Activated CD4-positive, alpha-beta T cell treated with anti-CD3 and anti-CD28 coated beads for 36 hours (primary cell): Measurements from ENCODE around the gene FREM1. TPM values are rescaled to one million over a fixed set of nuclear protein-coding genes. Genes with fewer than 3 reads are reported as not detected.
A peak's percentile ranks its signal among the peaks of the same experiment; 100 is the strongest.

Experiments used
- ATAC-seq: fragments of 200-7000 bp; cut with Tn5 transposase; one replicate; pipeline ENCODE4 v1.10.0; 2021; ENCODE audit warnings: mild to moderate bottlenecking, moderate library complexity
- CTCF ChIA-PET: fragments of 350-600 bp; sonication (Branson Sonifier 250); formaldehyde crosslinking; loops from one replicate; lab custom pipeline; 2021; ENCODE audit warnings: antibody characterized with exemption; lab: Charles Lee
- POLR2A ChIA-PET: fragments of 350-600 bp; sonication (Branson Sonifier 250); formaldehyde crosslinking; loops from one replicate; lab custom pipeline; 2021; ENCODE audit warnings: antibody characterized with exemption, inconsistent platforms; lab: Charles Lee
- DNase-seq: peaks from one replicate; pipeline ENCODE4 v3.0.0-alpha.2; 2020
- H3K27ac Mint-ChIP-seq: one replicate; pipeline ENCODE4 v1.8.0; 2021; ENCODE audit warnings: mixed read lengths
- H3K27me3 Mint-ChIP-seq: one replicate; pipeline ENCODE4 v1.8.0; 2021; ENCODE audit warnings: mixed read lengths
- H3K36me3 Mint-ChIP-seq: one replicate; pipeline ENCODE4 v1.8.0; 2021; ENCODE audit warnings: low read depth, mixed read lengths
- H3K4me1 Mint-ChIP-seq: one replicate; pipeline ENCODE4 v1.8.0; 2021; ENCODE audit warnings: mixed read lengths
- H3K4me3 Mint-ChIP-seq: one replicate; pipeline ENCODE4 v1.8.0; 2021; ENCODE audit warnings: mild to moderate bottlenecking, moderate library complexity, mixed read lengths
- H3K9me3 Mint-ChIP-seq: one replicate; pipeline ENCODE4 v1.8.0; 2021; ENCODE audit warnings: low read depth, mixed read lengths
- intact Hi-C, 2 experiments: fragments of 100-400 bp; cut with DNase I in 1 of 2; cut with micrococcal nuclease in 1 of 2; formaldehyde crosslinking; loops; one replicate each; pipeline versions ENCODE4 v1.14.2 to v1.15.1; 2022 to 2024; cut with DNase I, micrococcal nuclease
- total RNA-seq, 2 experiments: library from RNA; stranded (reverse); gene quantifications; one replicate each; pipeline ENCODE4 v1.2.3, GENCODE V29; 2021

Gene FREM1
- total RNA-seq, 2 experiments from 2014 or later = not detected

- POLR2A ChIA-PET = no interaction called here
- Mint-ChIP-seq H3K27me3 (peaks cover 19% of the 10 kb centered on the region), H3K27ac (no peak within 1 kb of the TSS), H3K4me3 (no peak within 1 kb of the TSS), H3K9me3 (no peaks in the 10 kb centered on the region), H3K4me1 (no peaks in the 10 kb centered on the region), H3K36me3 (no peaks in the 10 kb centered on the region)
- ATAC-seq = no peak
- CTCF ChIA-PET = interaction anchor here (0.6 kb wide), 1 partner anchor 15 kb away, joined by 3 read pairs; no protein-coding TSS in a partner anchor
- intact Hi-C loops = no loop called here
- no peak for DNase-seq
Observed at GRCh38 chr9:14722391-14723035, 187.7 kb downstream of the FREM1 start, which contains the start of gene CER1. CER1 (minus strand) TSS chr9:14722733; CDS start chr9:14722672, 61 bp downstream.

GRCh38 chr9:14719231-14719923, 190.9 kb downstream of the FREM1 start:
- ChIA-PET POLR2A (no interaction called here), CTCF (no interaction called here)
- DNase-seq (no peak), ATAC-seq (no peak)
- H3K4me3 Mint-ChIP-seq = no peak overlapping the region
- H3K36me3 Mint-ChIP-seq = no peaks in the 10 kb centered on the region
- intact Hi-C loops = no loop called here
- no peaks in the 10 kb centered on the region for H3K4me1 Mint-ChIP-seq
- H3K9me3 Mint-ChIP-seq = no peaks in the 10 kb centered on the region
- H3K27ac Mint-ChIP-seq = no peak overlapping the region
- H3K27me3 Mint-ChIP-seq = peaks cover 17% of the 10 kb centered on the region

GRCh38 chr9:14715102-14715501, 195.1 kb downstream of the FREM1 start:
- DNase-seq (no peak), ATAC-seq (no peak)
- Mint-ChIP-seq H3K4me3 (no peak overlapping the region), H3K9me3 (no peaks in the 10 kb centered on the region), H3K36me3 (no peaks in the 10 kb centered on the region), H3K4me1 (peaks cover 3% of the 10 kb centered on the region), H3K27ac (no peak overlapping the region), H3K27me3 (peaks cover 26% of the 10 kb centered on the region)
- CTCF ChIA-PET = no interaction called here
- intact Hi-C loops = no loop called here
- POLR2A ChIA-PET = no interaction called here

GRCh38 chr9:14713187-14713767, 197.0 kb downstream of the FREM1 start:
- DNase-seq = no peak
- Mint-ChIP-seq H3K27ac (no peak overlapping the region), H3K36me3 (no peaks in the 10 kb centered on the region), H3K4me3 (no peak overlapping the region), H3K27me3 (peaks cover 25% of the 10 kb centered on the region), H3K4me1 (peaks cover 3% of the 10 kb centered on the region), H3K9me3 (peaks cover 2% of the 10 kb centered on the region)
- intact Hi-C loops = no loop called here
- ChIA-PET POLR2A (no interaction called here), CTCF (interaction anchor here (0.6 kb wide), 1 partner anchor 30 kb away, joined by 3 read pairs; no protein-coding TSS in a partner anchor)
- no peak for ATAC-seq

GRCh38 chr9:14710804-14711203, 199.4 kb downstream of the FREM1 start:
- H3K9me3 Mint-ChIP-seq = peaks cover 14% of the 10 kb centered on the region
- peak; percentile 39 for ATAC-seq
- no peak overlapping the region for H3K4me3 Mint-ChIP-seq
- peaks cover 3% of the 10 kb centered on the region for H3K36me3 Mint-ChIP-seq
- peaks cover 30% of the 10 kb centered on the region for H3K27me3 Mint-ChIP-seq
- H3K4me1 Mint-ChIP-seq = peaks cover 3% of the 10 kb centered on the region
- ChIA-PET POLR2A (no interaction called here), CTCF (interaction anchor here (0.6 kb wide), 1 partner anchor 259 kb away, joined by 3 read pairs; no protein-coding TSS in a partner anchor)
- intact Hi-C loops = no loop called here
- no peak for DNase-seq
- H3K27ac Mint-ChIP-seq = no peak overlapping the region

- no peak for ATAC-seq
- Mint-ChIP-seq H3K4me3 (no peak overlapping the region), H3K36me3 (peaks cover 5% of the 10 kb centered on the region), H3K9me3 (peaks cover 24% of the 10 kb centered on the region), H3K27ac (no peak overlapping the region), H3K4me1 (peaks cover 3% of the 10 kb centered on the region), H3K27me3 (peaks cover 25% of the 10 kb centered on the region)
- intact Hi-C loops = no loop called here
- no peak for DNase-seq
- CTCF ChIA-PET = interaction anchor here (0.7 kb wide), 1 partner anchor 36 kb away, joined by 3 read pairs; no protein-coding TSS in a partner anchor
- POLR2A ChIA-PET = no interaction called here
Observed at GRCh38 chr9:14706530-14707140, 203.6 kb downstream of the FREM1 start.

GRCh38 chr9:14705079-14705478, 205.1 kb downstream of the FREM1 start:
- ATAC-seq = no peak
- H3K36me3 Mint-ChIP-seq = peaks cover 5% of the 10 kb centered on the region
- intact Hi-C loops = no loop called here
- H3K4me1 Mint-ChIP-seq = no peaks in the 10 kb centered on the region
- no peak for DNase-seq
- H3K9me3 Mint-ChIP-seq = peaks cover 24% of the 10 kb centered on the region
- no peak overlapping the region for H3K4me3 Mint-ChIP-seq
- CTCF ChIA-PET = interaction anchor here (1.0 kb wide), 1 partner anchor 29 kb away, joined by 3 read pairs; no protein-coding TSS in a partner anchor
- POLR2A ChIA-PET = no interaction called here
- H3K27ac Mint-ChIP-seq = no peak overlapping the region
- peaks cover 18% of the 10 kb centered on the region for H3K27me3 Mint-ChIP-seq

GRCh38 chr9:14704281-14704680, 205.9 kb downstream of the FREM1 start:
- POLR2A ChIA-PET = no interaction called here
- Mint-ChIP-seq H3K27ac (no peak overlapping the region), H3K4me3 (no peak overlapping the region), H3K9me3 (peaks cover 24% of the 10 kb centered on the region), H3K36me3 (peaks cover 5% of the 10 kb centered on the region), H3K27me3 (peaks cover 16% of the 10 kb centered on the region), H3K4me1 (no peaks in the 10 kb centered on the region)
- no peak for DNase-seq
- ATAC-seq = no peak
- CTCF ChIA-PET = no interaction called here
- intact Hi-C loops = no loop called here

GRCh38 chr9:14702200-14702720, 208.0 kb downstream of the FREM1 start:
- no peak for ATAC-seq
- intact Hi-C loops = no loop called here
- DNase-seq = no peak
- H3K36me3 Mint-ChIP-seq = peaks cover 2% of the 10 kb centered on the region
- CTCF ChIA-PET = no interaction called here
- no peaks in the 10 kb centered on the region for H3K4me1 Mint-ChIP-seq
- H3K27me3 Mint-ChIP-seq = peaks cover 11% of the 10 kb centered on the region
- H3K4me3 Mint-ChIP-seq = no peak overlapping the region
- POLR2A ChIA-PET = no interaction called here
- peaks cover 19% of the 10 kb centered on the region for H3K9me3 Mint-ChIP-seq
- no peak overlapping the region for H3K27ac Mint-ChIP-seq

GRCh38 chr9:14693251-14693861, 216.9 kb downstream of the FREM1 start, which contains the start of gene ZDHHC21:
ZDHHC21 (minus strand) TSS chr9:14693432; CDS start chr9:14674340, 19,092 bp downstream.
- POLR2A ChIA-PET = interaction anchor here (0.7 kb wide), 1 partner anchor 23 kb away, joined by 3 read pairs; no protein-coding TSS in a partner anchor
- peaks cover 8% of the 10 kb centered on the region for H3K36me3 Mint-ChIP-seq
- H3K27me3 Mint-ChIP-seq = peaks cover 4% of the 10 kb centered on the region
- intact Hi-C loops = loop anchor here in 1 of 2 experiments (5.0 to 10.0 kb wide), 3 partner anchors 369 to 861 kb away; partner anchors contain the start of genes CCDC171 and SNAPC3
- H3K27ac Mint-ChIP-seq = peak within 1 kb of the TSS; percentile 94
- CTCF ChIA-PET = interaction anchor here (2.0 kb wide), 1 partner anchor 76 kb away, joined by 6 read pairs; no protein-coding TSS in a partner anchor
- H3K4me3 Mint-ChIP-seq = peak within 1 kb of the TSS; percentile 91
- ATAC-seq = peak; percentile 88
- peak; percentile 79 for DNase-seq
- H3K9me3 Mint-ChIP-seq = no peaks in the 10 kb centered on the region
- peaks cover 27% of the 10 kb centered on the region for H3K4me1 Mint-ChIP-seq
